NT2/D1 (cell line): ENCODE results near the gene UMAD1.

Experiments
- YY1 ChIP-seq: IDR thresholded peaks from 2 replicates; pipeline ENCODE4 v1.6.1; 2011; ENCODE audit not compliant: insufficient read length, insufficient read depth
- ZNF274 ChIP-seq: IDR thresholded peaks from 2 replicates; pipeline ENCODE4 v1.6.1; 2011; ENCODE audit warnings: mild to moderate bottlenecking, low read depth, low read length

- TF ChIP-seq YY1 (no peak), ZNF274 (no peak)
Observed at GRCh38 chr7:7764520-7765396, 124.2 kb downstream of the UMAD1 start.
